ENCODE measurements around the gene RHOT2. TPM values are rescaled to one million over a fixed set of nuclear protein-coding genes. Genes with fewer than 3 reads are reported as not detected.

RHOT2 gene
- total RNA-seq, 1 experiment from 2014 or later = 210 TPM

GRCh38 chr16:644556-644955, 23.4 kb upstream of the RHOT2 start:
- H3K4me1 ChIP-seq (ENCODE audit: insufficient read depth, low read length) = no peaks in the 10 kb centered on the region; the same call in 1 of the 2 replicates
- no peak overlapping the region for H2AK5ac ChIP-seq (ENCODE audit: insufficient read length, low read length)
- H3K4me2 ChIP-seq (ENCODE audit: insufficient read depth, insufficient read length, low read length) = no peak overlapping the region
- no peaks in the 10 kb centered on the region for H3K27me3 ChIP-seq (ENCODE audit: insufficient read depth, low read length)
- H3K23ac ChIP-seq (ENCODE audit: insufficient read length, low read depth, low read length) = no peak overlapping the region
- Mint-ChIP-seq H3K9me3 (no peaks in the 10 kb centered on the region), H3K27ac (no peak overlapping the region; a peak in 2 of 7 replicates), H3K27me3 (ENCODE audit: low read depth) (no peaks in the 10 kb centered on the region; the same call in 1 of the 2 replicates), H3K4me3 (peak overlapping the region in 1 of 2 experiments; percentile 68; a peak in 2 of 5 replicates), H3K4me1 (peaks cover 2 to 14% of the 10 kb centered on the region in 2 experiments), H3K36me3 (ENCODE audit: insufficient read depth in 1 of 3, low read depth in 3 of 3) (peaks cover 2 to 15% (median 4%) of the 10 kb centered on the region in 3 experiments; a peak in 4 of 7 replicates)
- no peak overlapping the region for H2AFZ ChIP-seq (ENCODE audit: low read length)
- H2BK12ac ChIP-seq (ENCODE audit: insufficient read length, low read depth, low read length) = no peak overlapping the region
- no peak overlapping the region for H4K5ac ChIP-seq (ENCODE audit: insufficient read length, low read depth, low read length)
- H4K91ac ChIP-seq (ENCODE audit: insufficient read length, low read depth, low read length) = no peak overlapping the region
- no peaks in the 10 kb centered on the region for H4K20me1 ChIP-seq (ENCODE audit: control insufficient read depth, insufficient read depth, insufficient read length)
- H3T11ph ChIP-seq (ENCODE audit: low read length) = no peak overlapping the region
- no peaks in the 10 kb centered on the region for H3K79me2 ChIP-seq (ENCODE audit: insufficient read depth, low read length)
- H3K9ac ChIP-seq (ENCODE audit: extremely low read depth, insufficient read length, low read length) = no peak overlapping the region
- H3K56ac ChIP-seq (ENCODE audit: insufficient read length, low read depth, low read length) = no peak overlapping the region
- no peak overlapping the region for H3K14ac ChIP-seq (ENCODE audit: insufficient read depth, low read length)
- H3K9me3 ChIP-seq (ENCODE audit: control insufficient read depth, low read depth, low read length) = no peaks in the 10 kb centered on the region
- DNase-seq = no peak
- no peak overlapping the region for H3K18ac ChIP-seq (ENCODE audit: insufficient read length, low read depth, low read length)
- H3K79me1 ChIP-seq (ENCODE audit: insufficient read depth, low read depth, low read length, poor library complexity, severe bottlenecking) = no peaks in the 10 kb centered on the region
- no peak overlapping the region for H2BK15ac ChIP-seq (ENCODE audit: low read depth, low read length)
- no peak overlapping the region for H3K27ac ChIP-seq (ENCODE audit: insufficient read length, low read depth, low read length)
- no peak for TF ChIP-seq CTCF (conservative IDR thresholded peaks at IDR 0.05)
- no peak overlapping the region for H2BK120ac ChIP-seq (ENCODE audit: low read depth, low read length, poor library complexity, severe bottlenecking)
- no peak overlapping the region for H2BK20ac ChIP-seq (ENCODE audit: low read depth, low read length, poor library complexity, severe bottlenecking)
- peaks cover 14% of the 10 kb centered on the region for H3K23me2 ChIP-seq (ENCODE audit: insufficient read length, low read depth, low read length, poor library complexity, severe bottlenecking)
- no peak overlapping the region for H4K8ac ChIP-seq (replicated peaks; ENCODE audit: insufficient read length, low read depth, low read length)
- H2BK5ac ChIP-seq (ENCODE audit: insufficient read length, low read length) = no peak overlapping the region
- no CpG with 5 or more reads among the region's 12 CpGs for whole genome bisulfite sequencing (ENCODE audit: extremely low coverage, insufficient read length, low lambda C conversion rate)
- no peak overlapping the region for H3K4ac ChIP-seq (ENCODE audit: low read depth, low read length)

Measured in H9 (cell line).